IMR-90 (cell line): Measurements from ENCODE around the gene TUBB6. TPM values are rescaled to one million over a fixed set of nuclear protein-coding genes. Genes with fewer than 3 reads are reported as not detected.

Experiments
- ATAC-seq: fragments of 200-7000 bp; cut with Tn5 transposase; 2 replicates; pipeline ENCODE4 v1.9.1; 2020; ENCODE audit warnings: low read depth, mild to moderate bottlenecking, moderate library complexity
- BruUV-seq: library from RNA; stranded (reverse); fragments of 400-500 nt; replicated peaks from 2 replicates; lab custom pipeline; 2021; lab: Mats Ljungman, UMichigan
- CTCF ChIA-PET: fragments of 300-600 bp; formaldehyde crosslinking; extraction: SDS; loops from one replicate; lab custom pipeline; 2021; ENCODE audit warnings: antibody characterized with exemption; lab: Yijun Ruan, JAX
- POLR2A ChIA-PET: fragments of 300-600 bp; sonication (Branson Sonifier 250); formaldehyde crosslinking; loops from one replicate; lab custom pipeline; 2022; ENCODE audit warnings: antibody characterized with exemption; ENCODE audit not compliant: unreplicated experiment; lab: Charles Lee
- DNase-seq: peaks from one replicate; pipeline ENCODE4 v3.0.0; 2013
- H2AFZ ChIP-seq: replicated peaks from 2 replicates; pipeline ENCODE3; 2013; ENCODE audit warnings: low read length, mild to moderate bottlenecking; ENCODE audit not compliant: poor library complexity
- H2AK5ac ChIP-seq: 2 replicates; pipeline ENCODE4 v1.6.1; 2013; ENCODE audit warnings: low read depth, low read length, inconsistent platforms
- H2AK9ac ChIP-seq: replicated peaks from 2 replicates; pipeline ENCODE3; 2013; ENCODE audit warnings: mild to moderate bottlenecking, low read depth, low read length, moderate library complexity; ENCODE audit not compliant: poor library complexity
- H2BK120ac ChIP-seq: 2 replicates; pipeline ENCODE4 v1.6.1; 2013; ENCODE audit warnings: low read depth, low read length, inconsistent platforms
- H2BK15ac ChIP-seq: 3 replicates; pipeline ENCODE4 v1.6.1; 2013; ENCODE audit warnings: low read depth, low read length, inconsistent platforms
- H2BK20ac ChIP-seq: 2 replicates; pipeline ENCODE4 v1.6.1; 2013; ENCODE audit warnings: low read depth, mild to moderate bottlenecking, inconsistent platforms, low read length, moderate library complexity
- H2BK5ac ChIP-seq: 2 replicates; pipeline ENCODE4 v1.6.1; 2013; ENCODE audit warnings: mild to moderate bottlenecking, low read depth, low read length, inconsistent platforms; ENCODE audit not compliant: poor library complexity, severe bottlenecking
- H3K14ac ChIP-seq: replicated peaks from 2 replicates; pipeline ENCODE4 v1.6.1; 2013; ENCODE audit warnings: low read depth, low read length, inconsistent platforms
- H3K18ac ChIP-seq: 2 replicates; pipeline ENCODE4 v1.6.1; 2013; ENCODE audit warnings: low read depth, low read length, control low read depth
- H3K23ac ChIP-seq: 2 replicates; pipeline ENCODE4 v1.6.1; 2013; ENCODE audit warnings: low read depth, low read length, inconsistent platforms
- H3K27ac ChIP-seq: 2 replicates; pipeline ENCODE4 v1.5.1; 2013; ENCODE audit warnings: mild to moderate bottlenecking, control low read depth, low read length; ENCODE audit not compliant: insufficient read depth
- H3K27me3 ChIP-seq: 2 replicates; pipeline ENCODE4 v1.6.1; 2013; ENCODE audit warnings: low read length; ENCODE audit not compliant: control insufficient read depth, insufficient read depth
- H3K36me3 ChIP-seq: 2 replicates; pipeline ENCODE4 v1.6.1; 2013; ENCODE audit warnings: low read length, mixed read lengths; ENCODE audit not compliant: control insufficient read depth, insufficient read depth
- H3K4ac ChIP-seq: 2 replicates; pipeline ENCODE4 v1.6.1; 2013; ENCODE audit warnings: low read depth, low read length, inconsistent platforms
- H3K4me1 ChIP-seq: 2 replicates; pipeline ENCODE4 v1.6.1; 2013; ENCODE audit warnings: low read length, mixed read lengths; ENCODE audit not compliant: control insufficient read depth, insufficient read depth
- H3K4me2 ChIP-seq: 2 replicates; pipeline ENCODE4 v1.6.1; 2013; ENCODE audit warnings: low read depth, mild to moderate bottlenecking, control low read depth, low read length, moderate library complexity
- H3K4me3 ChIP-seq: 2 replicates; pipeline ENCODE4 v1.5.1; 2013; ENCODE audit warnings: low read depth, mild to moderate bottlenecking, control low read depth, low read length, moderate library complexity; ENCODE audit not compliant: insufficient read depth
- H3K56ac ChIP-seq: 2 replicates; pipeline ENCODE4 v1.6.1; 2013; ENCODE audit warnings: low read length, inconsistent platforms; ENCODE audit not compliant: insufficient read depth; ENCODE audit errors: extremely low read depth
- H3K79me1 ChIP-seq, 2 experiments: 2 replicates each; pipeline ENCODE4 v1.6.1; 2013; ENCODE audit warnings: low read length in 2 of 2, inconsistent platforms in 1 of 2, low read depth in 1 of 2
- H3K9ac ChIP-seq: 2 replicates; pipeline ENCODE4 v1.6.1; 2013; ENCODE audit warnings: low read depth, low read length, control low read depth
- H3K9me1 ChIP-seq: 2 replicates; pipeline ENCODE4 v1.6.1; 2013; ENCODE audit warnings: low read length, inconsistent platforms; ENCODE audit not compliant: insufficient read depth
- H3K9me3 ChIP-seq: 2 replicates; pipeline ENCODE4 v1.6.1; 2013; ENCODE audit warnings: low read length; ENCODE audit not compliant: control insufficient read depth, insufficient read depth
- H4K20me1 ChIP-seq: 2 replicates; pipeline ENCODE4 v1.6.1; 2013; ENCODE audit warnings: low read length, inconsistent platforms; ENCODE audit not compliant: insufficient read depth
- H4K5ac ChIP-seq: 2 replicates; pipeline ENCODE4 v1.6.1; 2013; ENCODE audit warnings: mild to moderate bottlenecking, low read depth, low read length, control low read depth
- H4K8ac ChIP-seq, 2 experiments: 2 replicates each; pipeline ENCODE4 v1.6.1; 2013; ENCODE audit warnings: low read depth in 2 of 2, low read length in 2 of 2, control low read depth in 1 of 2, inconsistent platforms in 1 of 2
- H4K91ac ChIP-seq: 2 replicates; pipeline ENCODE4 v1.6.1; 2013; ENCODE audit warnings: low read depth, low read length, inconsistent platforms; ENCODE audit not compliant: insufficient read depth
- BHLHE40 ChIP-seq: fragments of 150-350 bp; IDR thresholded peaks from 2 replicates; pipeline ENCODE4 v1.6.1; 2016; ENCODE audit warnings: mild to moderate bottlenecking, low read depth, low read length
- CEBPB ChIP-seq: IDR thresholded peaks from 2 replicates; pipeline ENCODE4 v1.6.1; 2012; ENCODE audit warnings: low read depth, low read length, improper control_type of control experiment
- CHD1 ChIP-seq: IDR thresholded peaks from 2 replicates; pipeline ENCODE4 v1.6.1; 2012; ENCODE audit warnings: low read depth, low read length, improper control_type of control experiment
- CTCF ChIP-seq: conservative IDR thresholded peaks from 2 replicates; pipeline ENCODE4 v1.5.1; 2012; ENCODE audit warnings: mild to moderate bottlenecking, low read depth, low read length, improper control_type of control experiment
- MAZ ChIP-seq: IDR thresholded peaks from 2 replicates; pipeline ENCODE4 v1.6.1; 2012; ENCODE audit warnings: low read depth, mild to moderate bottlenecking, low read length, improper control_type of control experiment, moderate library complexity, borderline replicate concordance
- MXI1 ChIP-seq: IDR thresholded peaks from 2 replicates; pipeline ENCODE4 v1.6.1; 2012; ENCODE audit warnings: low read depth, mild to moderate bottlenecking, low read length, moderate library complexity, borderline replicate concordance
- POLR2A ChIP-seq: IDR thresholded peaks from 2 replicates; pipeline ENCODE4 v1.6.1; 2012; ENCODE audit warnings: mild to moderate bottlenecking, low read depth, low read length
- RAD21 ChIP-seq: IDR thresholded peaks from 2 replicates; pipeline ENCODE4 v1.6.1; 2012; ENCODE audit warnings: low read length, improper control_type of control experiment
- SMC3 ChIP-seq: fragments of 150-350 bp; IDR thresholded peaks from 2 replicates; pipeline ENCODE4 v1.6.1; 2016; ENCODE audit warnings: low read depth, mild to moderate bottlenecking, antibody characterized with exemption, low read length, moderate library complexity
- WGBS, 2 experiments: methylation state at CpG; one replicate each; pipeline versions ENCODE4 v1.1.5 to v1.1.7; 2013; ENCODE audit warnings: missing lambda C conversion rate in 2 of 2; ENCODE audit not compliant: insufficient read length in 1 of 2; ENCODE audit errors: extremely low coverage in 2 of 2; 5-methylcytosine and 5-hydroxymethylcytosine counted together
- dilution Hi-C: fragments of 300-500 bp; cut with HindIII; formaldehyde crosslinking; loops from one replicate; pipeline ENCODE4 v1.14.3; 2018; ENCODE audit warnings: low sequenced_read_pairs; ENCODE audit not compliant: unreplicated experiment
- in situ Hi-C: fragments of 300-500 bp; cut with MboI; formaldehyde crosslinking; loops from 3 replicates; pipeline ENCODE4 v1.14.3; 2019; ENCODE audit warnings: low sequenced_read_pairs, inconsistent platforms, mixed read lengths
- intact Hi-C: fragments of 100-400 bp; cut with micrococcal nuclease; formaldehyde crosslinking; loops from 2 replicates; pipeline ENCODE4 v1.10.0; 2022
- polyA plus RNA-seq, 3 experiments: library from polyadenylated mRNA; depleted of rRNA; stranded (reverse); fragments of >200 nt; gene quantifications; 2 replicates each; pipeline ENCODE4 v1.2.3, GENCODE V29; 2012; ENCODE audit warnings: low replicate concordance in 1 of 3
- total RNA-seq: library from RNA; depleted of rRNA; stranded (reverse); fragments of >200 nt; gene quantifications from 2 replicates; pipeline ENCODE4 v1.2.3, GENCODE V29; 2012
- TF ChIP-seq, protein P1 (sequence below): fragments of 150-350 bp; IDR thresholded peaks from 2 replicates; pipeline ENCODE4 v1.6.1; 2017; ENCODE audit warnings: mild to moderate bottlenecking, antibody characterized with exemption, low read length, low read depth

TUBB6 gene
- total and polyA plus RNA-seq, 2 of the 4 experiments (the other 2 are of a cell fraction) = 927 to 1,040 TPM

DNA sequence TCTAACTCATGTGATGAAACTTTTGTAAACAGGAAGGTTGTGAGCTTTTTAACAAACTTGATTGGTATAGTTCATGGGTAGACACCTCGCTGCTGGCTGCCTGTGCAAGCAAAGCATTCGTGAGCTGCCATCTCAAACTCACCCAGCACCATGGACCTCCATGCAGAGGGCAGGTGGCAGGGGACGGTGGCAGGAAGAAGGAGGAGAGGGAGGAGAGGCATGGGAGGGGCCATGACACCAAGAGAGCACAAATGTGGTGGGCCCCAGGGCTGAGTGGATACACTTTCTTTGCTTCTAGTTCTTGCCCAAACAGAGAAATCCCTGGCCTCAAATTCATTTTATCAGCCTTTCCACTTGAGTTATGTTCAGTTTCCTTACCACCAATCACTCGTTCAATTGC is 39.9 kb downstream of the TUBB6 start:
- no peak overlapping the region for H3K4me2 ChIP-seq
- H3K4me1 ChIP-seq = no peaks in the 10 kb centered on the region
- H3K9me3 ChIP-seq = no peaks in the 10 kb centered on the region
- intact Hi-C loops (no loop called here), dilution Hi-C loops (no loop called here), in situ Hi-C loops (no loop called here)
- no peak overlapping the region for H2BK5ac ChIP-seq
- H3K79me1 ChIP-seq = peaks cover 0 to 7% of the 10 kb centered on the region in 2 experiments; a peak in 1 of 4 replicates
- H2BK15ac ChIP-seq = no peak overlapping the region
- no peak overlapping the region for H4K91ac ChIP-seq
- ChIA-PET POLR2A (no interaction called here), CTCF (interaction anchor here (0.6 kb wide), 1 partner anchor 386 kb away, joined by 3 read pairs; no protein-coding TSS in a partner anchor)
- no TSS peak for BruUV-seq
- 83% methylated on average over 1 of the region's 4 CpGs; no CpG with 5 or more reads in 1 of the 2 experiments for WGBS, 2 experiments
- H3K14ac ChIP-seq = no peak overlapping the region
- no peaks in the 10 kb centered on the region for H3K27me3 ChIP-seq
- no peak for TF ChIP-seq CHD1
- no peak for TF ChIP-seq RAD21
- TF ChIP-seq, protein P1, sequence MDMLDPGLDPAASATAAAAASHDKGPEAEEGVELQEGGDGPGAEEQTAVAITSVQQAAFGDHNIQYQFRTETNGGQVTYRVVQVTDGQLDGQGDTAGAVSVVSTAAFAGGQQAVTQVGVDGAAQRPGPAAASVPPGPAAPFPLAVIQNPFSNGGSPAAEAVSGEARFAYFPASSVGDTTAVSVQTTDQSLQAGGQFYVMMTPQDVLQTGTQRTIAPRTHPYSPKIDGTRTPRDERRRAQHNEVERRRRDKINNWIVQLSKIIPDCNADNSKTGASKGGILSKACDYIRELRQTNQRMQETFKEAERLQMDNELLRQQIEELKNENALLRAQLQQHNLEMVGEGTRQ = no peak
- TF ChIP-seq MXI1 = no peak
- no peak for TF ChIP-seq POLR2A
- no peak for TF ChIP-seq BHLHE40
- TF ChIP-seq MAZ = no peak
- TF ChIP-seq SMC3 = no peak
- no peak for TF ChIP-seq CTCF
- TF ChIP-seq CEBPB = no peak
- H4K5ac ChIP-seq = no peak overlapping the region
- no peak overlapping the region for H2AK5ac ChIP-seq
- peaks cover 5% of the 10 kb centered on the region; the same call in 1 of the 2 replicates for H3K9me1 ChIP-seq
- H3K36me3 ChIP-seq = peaks cover 54% of the 10 kb centered on the region
- no peak overlapping the region for H2AFZ ChIP-seq
- no peak overlapping the region for H3K18ac ChIP-seq
- H3K56ac ChIP-seq = no peak overlapping the region
- H2BK20ac ChIP-seq = no peak overlapping the region
- peaks cover 3% of the 10 kb centered on the region; the same call in 1 of the 2 replicates for H4K20me1 ChIP-seq
- no peak for DNase-seq
- no peak overlapping the region for H3K23ac ChIP-seq
- no peak overlapping the region for H2BK120ac ChIP-seq
- no peak overlapping the region for H3K4ac ChIP-seq
- no peak overlapping the region for H4K8ac ChIP-seq
- no peak overlapping the region for H3K27ac ChIP-seq
- H3K4me3 ChIP-seq = no peak overlapping the region
- no peak overlapping the region for H2AK9ac ChIP-seq
- no peak for ATAC-seq
- no peak overlapping the region for H3K9ac ChIP-seq
